ENCODE data around the gene SPSB4.

- TF ChIP-seq CTCF (conservative IDR thresholded peaks at IDR 0.05; ENCODE audit: low read length) (no peak), EZH2phosphoT487 (IDR thresholded peaks at IDR 0.05; ENCODE audit: borderline replicate concordance, low read depth, low read length) (no peak)
Measured at GRCh38 chr3:141167681-141168080, 116.5 kb downstream of the SPSB4 start.
